NCI-H524 (cell line): ENCODE measurements around the gene C11orf65.

Source experiments
- DNase-seq, 2 experiments: peaks; one replicate each; lab custom pipeline; 2025; lab: John Stamatoyannopoulos, UW

C11orf65 gene

DNA sequence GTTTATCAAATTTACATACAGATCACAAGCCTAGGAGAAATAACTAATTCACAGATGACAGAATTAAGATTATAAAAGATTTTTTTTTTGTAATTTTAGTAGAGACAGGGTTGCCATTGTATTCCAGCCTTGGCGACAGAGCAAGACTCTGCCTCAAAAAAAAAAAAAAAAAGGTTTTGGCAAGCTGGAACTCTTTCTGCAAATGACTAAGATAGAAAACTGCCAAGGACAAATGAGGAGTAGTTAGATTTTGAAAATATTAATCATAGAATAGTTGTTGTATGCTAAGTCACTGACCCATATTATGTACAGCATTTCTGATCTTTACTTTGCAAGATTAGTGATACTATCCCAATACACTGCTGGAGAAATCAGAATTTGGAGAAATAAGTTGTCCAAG is 99.2 kb downstream of the C11orf65 start:
- no peak for DNase-seq

- DNase-seq: no peak
These were observed 103.2 kb downstream of the C11orf65 start for GRCh38 chr11:108364159-108364558.

DNA sequence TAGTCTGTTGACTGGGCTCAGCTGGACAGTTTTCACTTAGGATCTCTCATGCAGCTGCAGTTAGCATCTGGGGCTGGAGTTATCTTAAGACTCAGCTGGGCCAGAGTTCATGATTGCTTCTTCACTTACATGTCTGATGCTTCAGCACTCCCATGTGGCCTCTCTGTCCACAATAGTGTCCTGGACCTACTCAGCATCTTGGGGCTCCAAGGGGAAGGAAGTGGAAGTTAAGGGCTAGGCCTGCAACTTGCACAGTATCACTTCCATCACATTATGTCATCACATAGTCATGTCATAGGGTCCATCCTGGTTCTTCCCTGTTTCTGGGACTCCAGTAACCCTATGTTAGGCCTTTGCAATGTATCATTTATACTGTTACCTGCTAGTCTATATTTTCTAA is 115.9 kb downstream of the C11orf65 start:
- DNase-seq: no peak

GRCh38 chr11:108346451-108346850 is 120.9 kb downstream of the C11orf65 start:
- DNase-seq: no peak

DNA sequence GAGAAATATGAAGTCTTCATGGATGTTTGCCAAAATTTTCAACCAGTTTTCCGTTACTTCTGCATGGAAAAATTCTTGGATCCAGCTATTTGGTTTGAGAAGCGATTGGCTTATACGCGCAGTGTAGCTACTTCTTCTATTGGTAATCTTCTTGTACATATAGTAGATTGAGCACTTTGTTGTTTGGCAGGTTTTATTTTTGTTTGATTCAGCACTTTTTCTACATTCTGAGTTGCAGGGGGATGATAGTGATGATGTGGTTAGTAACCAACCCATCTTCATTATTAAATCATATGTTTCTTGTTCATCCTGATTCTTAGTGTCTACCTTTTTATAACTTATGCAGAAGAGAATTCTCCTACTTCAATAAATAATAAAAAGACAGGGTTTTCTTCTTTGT is 121.6 kb downstream of the C11orf65 start:
- no peak for DNase-seq

DNA sequence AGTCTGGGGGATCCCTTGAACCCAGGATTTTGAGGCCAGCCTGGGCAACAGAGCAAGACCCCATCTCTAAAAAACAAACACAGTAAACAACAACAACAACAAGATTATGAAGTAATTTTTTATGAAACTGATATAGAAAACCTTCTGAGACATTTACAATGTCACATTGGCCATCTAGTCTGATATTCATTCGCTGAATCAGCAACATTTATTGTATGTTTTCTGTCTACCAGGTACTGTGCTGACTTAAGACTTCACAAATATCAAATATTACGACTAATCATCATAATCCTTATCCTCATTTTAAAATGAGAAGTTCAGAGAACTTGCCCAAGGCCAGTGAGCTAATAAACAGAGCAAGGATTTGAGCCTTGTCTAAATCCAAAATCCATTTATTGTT is 123.6 kb downstream of the C11orf65 start:
- no peak for DNase-seq

- DNase-seq: no peak
These were observed 125.7 kb downstream of the C11orf65 start for GRCh38 chr11:108341654-108342053.

DNA sequence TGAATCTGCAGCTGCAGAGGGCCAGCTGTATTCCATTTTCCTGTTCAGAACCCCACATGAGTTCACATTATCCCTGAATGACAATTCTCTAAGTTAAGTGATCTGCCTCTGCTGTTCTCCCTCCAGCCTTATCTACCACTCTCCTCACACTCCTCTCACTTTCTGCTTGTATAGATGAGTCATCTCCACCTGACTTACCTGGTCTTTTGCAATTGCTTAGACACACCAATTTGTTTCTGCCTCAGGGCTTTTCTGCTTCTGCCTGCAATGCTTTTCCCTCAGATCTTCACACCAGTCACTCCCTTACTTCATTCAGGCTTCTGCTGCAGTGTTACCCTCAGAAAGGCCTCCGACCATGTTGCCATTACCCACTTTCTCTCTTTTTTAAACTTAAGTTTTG is 126.4 kb downstream of the C11orf65 start:
- DNase-seq: no peak

DNA sequence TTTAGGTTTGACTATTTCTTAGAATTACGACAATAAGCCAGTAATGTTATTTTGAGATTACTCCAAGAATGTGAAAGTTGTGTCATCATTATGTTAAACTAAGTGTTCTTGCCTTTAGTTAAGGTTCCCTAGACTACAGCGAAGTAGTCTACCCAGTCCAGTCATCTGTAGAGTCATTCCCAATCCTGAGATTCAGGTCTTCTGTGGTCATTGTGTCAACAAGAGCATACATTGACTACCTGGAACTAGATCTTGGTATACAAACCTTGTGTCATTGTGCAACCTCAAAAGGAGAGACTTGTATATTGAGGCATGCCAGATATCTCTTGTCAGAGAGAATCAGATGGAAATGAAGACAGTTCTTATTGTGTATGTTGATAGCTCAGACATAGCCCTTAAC is 128.6 kb downstream of the C11orf65 start:
- no peak for DNase-seq

- no peak for DNase-seq
These were observed 133.9 kb downstream of the C11orf65 start for GRCh38 chr11:108333403-108333899.
